GM19035 (cell line): ENCODE data around the gene CPNE5.

ENCODE experiments used
- ATAC-seq: cut with Tn5 transposase; IDR thresholded peaks from one replicate; pipeline ENCODE4 v1.9.1; 2021; ENCODE audit not compliant: unreplicated experiment

CPNE5 gene

GRCh38 chr6:36793913-36794712 is 45.1 kb downstream of the CPNE5 start:
- no peak for ATAC-seq

- ATAC-seq, result no peak
Measured at GRCh38 chr6:36793296-36793912, 45.8 kb downstream of the CPNE5 start.

- no peak for ATAC-seq
Measured at GRCh38 chr6:36791521-36792135, 47.6 kb downstream of the CPNE5 start.

GRCh38 chr6:36791085-36791484 is 48.2 kb downstream of the CPNE5 start:
- ATAC-seq, result no peak

GRCh38 chr6:36788768-36789167 is 50.5 kb downstream of the CPNE5 start:
- no peak for ATAC-seq

- ATAC-seq, result no peak
Measured at GRCh38 chr6:36788186-36788585, 51.1 kb downstream of the CPNE5 start.

- no peak for ATAC-seq
Measured at GRCh38 chr6:36787210-36787609, 52.0 kb downstream of the CPNE5 start.

- no peak for ATAC-seq
Measured at GRCh38 chr6:36786055-36786675, 53.1 kb downstream of the CPNE5 start.

GRCh38 chr6:36784376-36784636 is 54.9 kb downstream of the CPNE5 start:
- ATAC-seq, result no peak

GRCh38 chr6:36783603-36784375 is 55.5 kb downstream of the CPNE5 start:
- ATAC-seq, result no peak

GRCh38 chr6:36781669-36782068 is 57.6 kb downstream of the CPNE5 start:
- no peak for ATAC-seq

- no peak for ATAC-seq
Measured at GRCh38 chr6:36780442-36781177, 58.6 kb downstream of the CPNE5 start.

- ATAC-seq, result no peak
Measured at GRCh38 chr6:36779227-36779626, 60.0 kb downstream of the CPNE5 start.

- ATAC-seq, result no peak
Measured at GRCh38 chr6:36777801-36778200, 61.4 kb downstream of the CPNE5 start.

GRCh38 chr6:36776167-36776566 is 63.1 kb downstream of the CPNE5 start:
- no peak for ATAC-seq

- no peak for ATAC-seq
Measured at GRCh38 chr6:36774331-36774730, 64.9 kb downstream of the CPNE5 start.

GRCh38 chr6:36772397-36772796 is 66.8 kb downstream of the CPNE5 start:
- no peak for ATAC-seq

- no peak for ATAC-seq
Measured at GRCh38 chr6:36771145-36771544, 68.1 kb downstream of the CPNE5 start.

GRCh38 chr6:36769676-36770499 is 69.4 kb downstream of the CPNE5 start:
- ATAC-seq, result no peak

- no peak for ATAC-seq
Measured at GRCh38 chr6:36769183-36769675, 70.0 kb downstream of the CPNE5 start.
